ENCODE results near the gene TMEM134.

DNA sequence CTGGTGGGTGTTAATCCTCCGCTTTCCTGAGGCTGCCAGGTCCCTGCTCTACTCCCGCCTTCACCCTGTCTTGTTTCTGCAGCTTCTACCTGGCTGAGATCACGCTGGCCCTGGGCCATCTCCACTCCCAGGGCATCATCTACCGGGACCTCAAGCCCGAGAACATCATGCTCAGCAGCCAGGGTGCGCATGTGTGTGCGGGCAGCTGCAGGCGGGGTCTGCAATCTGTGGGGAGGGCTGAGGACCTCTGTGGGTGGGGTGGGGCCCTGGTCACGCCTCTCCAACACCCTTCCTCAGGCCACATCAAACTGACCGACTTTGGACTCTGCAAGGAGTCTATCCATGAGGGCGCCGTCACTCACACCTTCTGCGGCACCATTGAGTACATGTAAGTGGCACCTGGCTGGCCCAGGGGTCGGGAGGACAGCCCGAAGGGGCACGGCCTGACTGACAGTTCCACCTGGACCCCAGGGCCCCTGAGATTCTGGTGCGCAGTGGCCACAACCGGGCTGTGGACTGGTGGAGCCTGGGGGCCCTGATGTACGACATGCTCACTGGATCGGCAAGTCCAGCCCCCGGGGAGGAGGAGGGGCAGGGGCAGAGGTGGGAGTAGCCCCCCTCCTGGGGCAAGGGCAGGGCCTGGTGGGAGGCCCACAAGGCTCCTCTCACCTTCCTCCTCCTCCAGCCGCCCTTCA, 36.2 kb downstream of the TMEM134 start:
- TF ChIP-seq, protein P1, sequence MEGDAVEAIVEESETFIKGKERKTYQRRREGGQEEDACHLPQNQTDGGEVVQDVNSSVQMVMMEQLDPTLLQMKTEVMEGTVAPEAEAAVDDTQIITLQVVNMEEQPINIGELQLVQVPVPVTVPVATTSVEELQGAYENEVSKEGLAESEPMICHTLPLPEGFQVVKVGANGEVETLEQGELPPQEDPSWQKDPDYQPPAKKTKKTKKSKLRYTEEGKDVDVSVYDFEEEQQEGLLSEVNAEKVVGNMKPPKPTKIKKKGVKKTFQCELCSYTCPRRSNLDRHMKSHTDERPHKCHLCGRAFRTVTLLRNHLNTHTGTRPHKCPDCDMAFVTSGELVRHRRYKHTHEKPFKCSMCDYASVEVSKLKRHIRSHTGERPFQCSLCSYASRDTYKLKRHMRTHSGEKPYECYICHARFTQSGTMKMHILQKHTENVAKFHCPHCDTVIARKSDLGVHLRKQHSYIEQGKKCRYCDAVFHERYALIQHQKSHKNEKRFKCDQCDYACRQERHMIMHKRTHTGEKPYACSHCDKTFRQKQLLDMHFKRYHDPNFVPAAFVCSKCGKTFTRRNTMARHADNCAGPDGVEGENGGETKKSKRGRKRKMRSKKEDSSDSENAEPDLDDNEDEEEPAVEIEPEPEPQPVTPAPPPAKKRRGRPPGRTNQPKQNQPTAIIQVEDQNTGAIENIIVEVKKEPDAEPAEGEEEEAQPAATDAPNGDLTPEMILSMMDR (IDR thresholded peaks at IDR 0.05 in 2 of 3, conservative IDR thresholded peaks at IDR 0.05 in 1 of 3; ENCODE audit: control insufficient read depth in 2 of 3, extremely low read depth in 1 of 3, insufficient read depth in 1 of 3, low read depth in 3 of 3, low read length in 3 of 3), result no peak
- TF ChIP-seq CREB1 (IDR thresholded peaks at IDR 0.05; ENCODE audit: low read depth), result no peak
- TF ChIP-seq HDAC2 (IDR thresholded peaks at IDR 0.05), result no peak
- TF ChIP-seq POLR2AphosphoS5 (IDR thresholded peaks at IDR 0.05; ENCODE audit: low read length), result no peak
- TF ChIP-seq CHD2 (IDR thresholded peaks at IDR 0.05; ENCODE audit: borderline replicate concordance, low read depth, low read length), result no peak
- TF ChIP-seq, protein P2, sequence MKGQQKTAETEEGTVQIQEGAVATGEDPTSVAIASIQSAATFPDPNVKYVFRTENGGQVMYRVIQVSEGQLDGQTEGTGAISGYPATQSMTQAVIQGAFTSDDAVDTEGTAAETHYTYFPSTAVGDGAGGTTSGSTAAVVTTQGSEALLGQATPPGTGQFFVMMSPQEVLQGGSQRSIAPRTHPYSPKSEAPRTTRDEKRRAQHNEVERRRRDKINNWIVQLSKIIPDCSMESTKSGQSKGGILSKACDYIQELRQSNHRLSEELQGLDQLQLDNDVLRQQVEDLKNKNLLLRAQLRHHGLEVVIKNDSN (IDR thresholded peaks at IDR 0.05; ENCODE audit: borderline replicate concordance, extremely low read length, insufficient read depth, low read depth, low read length), result no peak
- no peak for TF ChIP-seq CEBPB (IDR thresholded peaks at IDR 0.05; ENCODE audit: borderline replicate concordance in 1 of 2, low read depth in 2 of 2, low read length in 2 of 2)
- no peak for TF ChIP-seq RAD21 (IDR thresholded peaks at IDR 0.05; ENCODE audit: insufficient read depth, low read depth, low read length)
- no peak for TF ChIP-seq STAT1 (conservative IDR thresholded peaks at IDR 0.05)
- no peak for TF ChIP-seq CEBPZ (IDR thresholded peaks at IDR 0.05; ENCODE audit: low read depth, low read length)
- TF ChIP-seq USF2 (IDR thresholded peaks at IDR 0.05; ENCODE audit: borderline replicate concordance, low read depth, low read length), result no peak
- no peak for TF ChIP-seq RCOR1 (conservative IDR thresholded peaks at IDR 0.05; ENCODE audit: low read depth, low read length)
- no peak for TF ChIP-seq E2F8 (IDR thresholded peaks at IDR 0.05; ENCODE audit: low read depth, partially characterized antibody)

All from GM12878 (cell line).